Bone marrow (tissue), 2 donors: Measurements from ENCODE around the gene B4GALNT1.
"Not testable (repeated sequence)": the region's sequence is repeated elsewhere in the genome, so short reads cannot be mapped to it uniquely, and the experiment has no call there.

Experiments
- DNase-seq, 2 donors: peaks; one replicate each; lab custom pipeline; 2025; lab: John Stamatoyannopoulos, UW

Gene B4GALNT1

GRCh38 chr12:57637364-57637763, 4.4 kb upstream of the B4GALNT1 start:
- DNase-seq: no peak

- not testable (repeated sequence) for DNase-seq
Observed at GRCh38 chr12:57636731-57637130, 3.7 kb upstream of the B4GALNT1 start.

- no peak for DNase-seq
Observed at GRCh38 chr12:57632073-57632957, 686 bp downstream of the B4GALNT1 start.

- no peak for DNase-seq
Observed at GRCh38 chr12:57631566-57632072, 1.4 kb downstream of the B4GALNT1 start.

GRCh38 chr12:57630891-57631433, 2.0 kb downstream of the B4GALNT1 start:
- no peak for DNase-seq

GRCh38 chr12:57629897-57630471, 3.0 kb downstream of the B4GALNT1 start:
- no peak for DNase-seq

- DNase-seq: no peak
Observed at GRCh38 chr12:57628280-57629191, 4.5 kb downstream of the B4GALNT1 start.

GRCh38 chr12:57627501-57628279, 5.3 kb downstream of the B4GALNT1 start:
- no peak for DNase-seq

- DNase-seq: no peak
Observed at GRCh38 chr12:57626921-57627445, 6.0 kb downstream of the B4GALNT1 start.

- DNase-seq: no peak
Observed at GRCh38 chr12:57626111-57626920, 6.7 kb downstream of the B4GALNT1 start.

GRCh38 chr12:57625261-57626032, 7.6 kb downstream of the B4GALNT1 start:
- DNase-seq: no peak

GRCh38 chr12:57624441-57625220, 8.4 kb downstream of the B4GALNT1 start:
- no peak for DNase-seq

- no peak for DNase-seq
Observed at GRCh38 chr12:57623811-57624390, 9.1 kb downstream of the B4GALNT1 start.

- DNase-seq: no peak
Observed at GRCh38 chr12:57623385-57623784, 9.6 kb downstream of the B4GALNT1 start.

GRCh38 chr12:57622293-57623245, 10.4 kb downstream of the B4GALNT1 start:
- no peak for DNase-seq

- DNase-seq: peak; percentile 9 to 36
Observed at GRCh38 chr12:57621497-57622292, 11.3 kb downstream of the B4GALNT1 start.
